Parathyroid adenoma (tissue), 2 donors: Measurements from ENCODE around the gene STUM.

ENCODE experiments used
- H2AFZ ChIP-seq: fragments of 300-600 bp; sonication (generic); one replicate; pipeline ENCODE4 v1.7.0; 2017; ENCODE audit warnings: antibody characterized with exemption, mild to moderate bottlenecking
- H3K27ac ChIP-seq: fragments of 300-600 bp; sonication (generic); one replicate; pipeline ENCODE4 v1.7.0; 2017
- H3K27me3 ChIP-seq: fragments of 300-600 bp; sonication (generic); one replicate; pipeline ENCODE4 v1.7.0; 2017; ENCODE audit warnings: low read length; ENCODE audit not compliant: control insufficient read depth, insufficient read depth
- H3K36me3 ChIP-seq: fragments of 300-600 bp; sonication (generic); one replicate; pipeline ENCODE4 v1.7.0; 2017; ENCODE audit warnings: low read length; ENCODE audit not compliant: control insufficient read depth, insufficient read depth
- H3K4me1 ChIP-seq: fragments of 300-600 bp; sonication (generic); one replicate; pipeline ENCODE4 v1.7.0; 2017; ENCODE audit warnings: control low read depth
- H3K4me2 ChIP-seq: fragments of 300-600 bp; sonication (generic); one replicate; pipeline ENCODE4 v1.7.0; 2017; ENCODE audit warnings: low read length
- H3K4me3 ChIP-seq: fragments of 300-600 bp; sonication (generic); one replicate; pipeline ENCODE4 v1.7.0; 2017; ENCODE audit warnings: low read depth, low read length
- H3K79me2 ChIP-seq: fragments of 300-600 bp; sonication (generic); one replicate; pipeline ENCODE4 v1.7.0; 2017; ENCODE audit warnings: control low read depth
- H3K9ac ChIP-seq: fragments of 300-600 bp; sonication (generic); one replicate; pipeline ENCODE4 v1.7.0; 2017; ENCODE audit warnings: mild to moderate bottlenecking
- H3K9me3 ChIP-seq: fragments of 300-600 bp; sonication (generic); one replicate; pipeline ENCODE4 v1.7.0; 2017; ENCODE audit warnings: low read length; ENCODE audit not compliant: control insufficient read depth
- CTCF ChIP-seq: fragments of 300-600 bp; sonication (generic); IDR thresholded peaks from one replicate; pipeline ENCODE4 v1.7.0; 2017; ENCODE audit warnings: antibody characterized with exemption, mild to moderate bottlenecking
- donor health status: primary hyperparathyroidism.

The STUM gene

GRCh38 chr1:226579781-226580323, 31.3 kb downstream of the STUM start:
- no peak overlapping the region for H3K4me3 ChIP-seq
- H3K9me3 ChIP-seq, result no peaks in the 10 kb centered on the region
- H3K79me2 ChIP-seq, result no peaks in the 10 kb centered on the region
- no peaks in the 10 kb centered on the region for H3K36me3 ChIP-seq
- no peak overlapping the region for H3K9ac ChIP-seq
- no peak overlapping the region for H2AFZ ChIP-seq
- no peak overlapping the region for H3K4me2 ChIP-seq
- H3K27ac ChIP-seq, result no peak overlapping the region
- TF ChIP-seq CTCF, result no peak
- H3K27me3 ChIP-seq, result no peaks in the 10 kb centered on the region
- no peaks in the 10 kb centered on the region for H3K4me1 ChIP-seq

- H3K9ac ChIP-seq, result no peak overlapping the region
- no peak overlapping the region for H3K4me2 ChIP-seq
- H3K9me3 ChIP-seq, result no peaks in the 10 kb centered on the region
- no peak overlapping the region for H3K27ac ChIP-seq
- H3K36me3 ChIP-seq, result no peaks in the 10 kb centered on the region
- no peak overlapping the region for H2AFZ ChIP-seq
- TF ChIP-seq CTCF, result no peak
- no peak overlapping the region for H3K4me3 ChIP-seq
- H3K4me1 ChIP-seq, result no peaks in the 10 kb centered on the region
- H3K27me3 ChIP-seq, result no peaks in the 10 kb centered on the region
- no peaks in the 10 kb centered on the region for H3K79me2 ChIP-seq
These were observed 32.2 kb downstream of the STUM start for GRCh38 chr1:226580625-226581270.

GRCh38 chr1:226581650-226582330, 33.2 kb downstream of the STUM start:
- H3K36me3 ChIP-seq, result no peaks in the 10 kb centered on the region
- H3K27me3 ChIP-seq, result no peaks in the 10 kb centered on the region
- H3K9ac ChIP-seq, result no peak overlapping the region
- no peaks in the 10 kb centered on the region for H3K79me2 ChIP-seq
- H2AFZ ChIP-seq, result no peak overlapping the region
- no peak overlapping the region for H3K4me3 ChIP-seq
- no peaks in the 10 kb centered on the region for H3K9me3 ChIP-seq
- H3K4me1 ChIP-seq, result no peaks in the 10 kb centered on the region
- no peak overlapping the region for H3K27ac ChIP-seq
- no peak overlapping the region for H3K4me2 ChIP-seq
- TF ChIP-seq CTCF, result no peak

- no peaks in the 10 kb centered on the region for H3K4me1 ChIP-seq
- H3K27ac ChIP-seq, result no peak overlapping the region
- TF ChIP-seq CTCF, result no peak
- H3K79me2 ChIP-seq, result no peaks in the 10 kb centered on the region
- H3K27me3 ChIP-seq, result no peaks in the 10 kb centered on the region
- no peaks in the 10 kb centered on the region for H3K9me3 ChIP-seq
- H2AFZ ChIP-seq, result no peak overlapping the region
- no peak overlapping the region for H3K9ac ChIP-seq
- H3K4me3 ChIP-seq, result no peak overlapping the region
- H3K36me3 ChIP-seq, result no peaks in the 10 kb centered on the region
- H3K4me2 ChIP-seq, result no peak overlapping the region
These were observed 34.4 kb downstream of the STUM start for GRCh38 chr1:226582966-226583365.
